Prostate gland (tissue), 2 donors: ENCODE results near the gene EML1. TPM values are rescaled to one million over a fixed set of nuclear protein-coding genes. Genes with fewer than 3 reads are reported as not detected.

Experiments used
- DNase-seq: peaks from one replicate; pipeline ENCODE4 v3.0.0-alpha.2; 2019; ENCODE audit warnings: low spot score
- H3K27ac ChIP-seq, 2 donors: fragments of 200-600 bp; sonication (generic); 2 replicates each; pipeline ENCODE4 v1.5.1; 2017 to 2019
- H3K27me3 ChIP-seq: fragments of 200-600 bp; sonication (generic); replicated peaks from 2 replicates; pipeline ENCODE4 v1.5.1; 2019; ENCODE audit not compliant: insufficient read depth
- H3K36me3 ChIP-seq, 2 donors: fragments of 200-600 bp; sonication (generic); 1 replicate in 1 of 2; 2 replicates in 1 of 2; pipeline versions ENCODE4 v1.5.1 to v1.8.1; 2017 to 2019
- H3K4me1 ChIP-seq: fragments of 200-600 bp; sonication (generic); replicated peaks from 2 replicates; pipeline ENCODE4 v1.5.1; 2019
- H3K4me3 ChIP-seq, 2 donors: fragments of 200-600 bp; sonication (generic); 2 replicates each; pipeline ENCODE4 v1.5.1; 2017 to 2019
- H3K9me3 ChIP-seq: fragments of 200-600 bp; sonication (generic); 2 replicates; pipeline ENCODE4 v1.5.1; 2017
- CTCF ChIP-seq, 4 experiments: fragments of 200-600 bp in 2 of 4; fragments of 450-650 bp in 2 of 4; sonication (generic) in 2 of 4; IDR thresholded peaks; 1 replicate in 3 of 4; 2 replicates in 1 of 4; pipeline ENCODE4 v1.5.1; 2016 to 2019; ENCODE audit warnings: antibody characterized with exemption in 4 of 4, mild to moderate bottlenecking in 2 of 4, moderate library complexity in 2 of 4
- POLR2A ChIP-seq: fragments of 450-650 bp; IDR thresholded peaks from one replicate; pipeline ENCODE4 v1.6.1; 2016; ENCODE audit warnings: antibody characterized with exemption, mild to moderate bottlenecking
- POLR2AphosphoS5 ChIP-seq: sonication (generic); formaldehyde crosslinking; IDR thresholded peaks from one replicate; pipeline ENCODE4 v1.6.1; 2017; ENCODE audit warnings: antibody characterized with exemption
- WGBS: methylation state at CpG from one replicate; pipeline ENCODE4 v1.1.5; 2018; 5-methylcytosine and 5-hydroxymethylcytosine counted together
- intact Hi-C: fragments of 100-400 bp; cut with DNase I; formaldehyde crosslinking; loops from one replicate; pipeline ENCODE4 v1.14.2; 2022
- total RNA-seq, 2 donors: library from RNA; depleted of rRNA; stranded (reverse); fragments of >200 nt; gene quantifications; one replicate each; pipeline ENCODE4 v1.1.0, GENCODE V29; 2016

EML1 gene
- total RNA-seq, 2 donors from 2014 or later: 7.0 to 31.8 TPM

DNA sequence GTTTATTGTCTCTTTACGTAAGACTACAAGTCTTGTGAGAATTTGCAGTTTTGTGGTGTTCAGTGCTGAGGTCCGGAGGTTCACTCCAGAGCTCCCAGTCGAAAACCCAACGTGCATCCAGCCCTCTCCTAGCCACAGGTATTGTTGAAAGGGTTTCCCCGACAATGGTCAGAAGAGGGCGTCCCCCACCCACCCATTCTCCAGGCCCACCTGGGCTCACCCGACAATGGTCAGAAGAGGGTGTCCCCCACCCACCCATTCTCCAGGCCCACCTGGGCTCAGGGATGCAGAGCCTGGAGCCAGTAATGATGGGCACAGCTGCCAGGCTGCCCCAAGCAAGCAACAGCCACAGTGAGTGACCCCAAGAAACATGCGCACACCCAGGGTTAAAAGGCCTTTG is 145.2 kb downstream of the EML1 start:
- DNase-seq: no peak
- Histone ChIP-seq H3K4me3 (no peak overlapping the region), H3K27ac (no peak overlapping the region), H3K4me1 (no peaks in the 10 kb centered on the region), H3K9me3 (no peaks in the 10 kb centered on the region), H3K27me3 (no peaks in the 10 kb centered on the region), H3K36me3 (no peaks in the 10 kb centered on the region)
- intact Hi-C loops: no loop called here
- WGBS: 87% methylated on average over 6 of the region's 8 CpGs
- TF ChIP-seq POLR2AphosphoS5: no peak
- TF ChIP-seq CTCF (IDR thresholded peaks at IDR 0.05): no peak
- no peak for TF ChIP-seq POLR2A

- no peak for DNase-seq
- Histone ChIP-seq H3K27ac (no peak overlapping the region), H3K4me3 (no peak overlapping the region), H3K27me3 (no peaks in the 10 kb centered on the region), H3K9me3 (no peaks in the 10 kb centered on the region), H3K4me1 (no peaks in the 10 kb centered on the region), H3K36me3 (no peaks in the 10 kb centered on the region)
- intact Hi-C loops: no loop called here
- 94% methylated on average over 15 of the region's 15 CpGs for WGBS
- TF ChIP-seq POLR2AphosphoS5: no peak
- TF ChIP-seq CTCF (IDR thresholded peaks at IDR 0.05): no peak
- TF ChIP-seq POLR2A: no peak
These were observed 145.7 kb downstream of the EML1 start for GRCh38 chr14:99938896-99939295.

- no peak for DNase-seq
- no peak overlapping the region for H3K4me3 ChIP-seq
- no peaks in the 10 kb centered on the region for H3K9me3 ChIP-seq
- TF ChIP-seq POLR2A: no peak
- TF ChIP-seq POLR2AphosphoS5: no peak
- no peak for TF ChIP-seq CTCF (IDR thresholded peaks at IDR 0.05)
- H3K27me3 ChIP-seq: no peaks in the 10 kb centered on the region
- no peak overlapping the region for H3K27ac ChIP-seq
- intact Hi-C loops: no loop called here
- H3K4me1 ChIP-seq: no peaks in the 10 kb centered on the region
- WGBS: 89% methylated on average over 16 of the region's 17 CpGs
- no peaks in the 10 kb centered on the region for H3K36me3 ChIP-seq
These were observed 146.2 kb downstream of the EML1 start for GRCh38 chr14:99939421-99939820.

- H3K27me3 ChIP-seq: no peaks in the 10 kb centered on the region
- TF ChIP-seq POLR2A (no peak), CTCF (IDR thresholded peaks at IDR 0.05) (no peak), POLR2AphosphoS5 (no peak)
- no peaks in the 10 kb centered on the region for H3K36me3 ChIP-seq
- H3K27ac ChIP-seq: no peak overlapping the region
- H3K4me1 ChIP-seq: no peaks in the 10 kb centered on the region
- 97% methylated on average over 15 of the region's 15 CpGs for WGBS
- H3K4me3 ChIP-seq: no peak overlapping the region
- intact Hi-C loops: no loop called here
- no peak for DNase-seq
- no peaks in the 10 kb centered on the region for H3K9me3 ChIP-seq
These were observed 146.9 kb downstream of the EML1 start for GRCh38 chr14:99940064-99940463.

- H3K4me1 ChIP-seq: no peaks in the 10 kb centered on the region
- intact Hi-C loops: no loop called here
- no peaks in the 10 kb centered on the region for H3K36me3 ChIP-seq
- no peak overlapping the region for H3K4me3 ChIP-seq
- WGBS: 30% methylated on average over 1 of the region's 1 CpG
- H3K27me3 ChIP-seq: no peaks in the 10 kb centered on the region
- DNase-seq: no peak
- no peak overlapping the region for H3K27ac ChIP-seq
- no peaks in the 10 kb centered on the region for H3K9me3 ChIP-seq
- no peak for TF ChIP-seq POLR2A
- no peak for TF ChIP-seq CTCF (IDR thresholded peaks at IDR 0.05)
- no peak for TF ChIP-seq POLR2AphosphoS5
These were observed 148.0 kb downstream of the EML1 start for GRCh38 chr14:99941211-99941610.
